ENCODE results near the gene MCAT.
A peak's percentile ranks its signal among the peaks of the same experiment; 100 is the strongest.

Gene MCAT

DNA sequence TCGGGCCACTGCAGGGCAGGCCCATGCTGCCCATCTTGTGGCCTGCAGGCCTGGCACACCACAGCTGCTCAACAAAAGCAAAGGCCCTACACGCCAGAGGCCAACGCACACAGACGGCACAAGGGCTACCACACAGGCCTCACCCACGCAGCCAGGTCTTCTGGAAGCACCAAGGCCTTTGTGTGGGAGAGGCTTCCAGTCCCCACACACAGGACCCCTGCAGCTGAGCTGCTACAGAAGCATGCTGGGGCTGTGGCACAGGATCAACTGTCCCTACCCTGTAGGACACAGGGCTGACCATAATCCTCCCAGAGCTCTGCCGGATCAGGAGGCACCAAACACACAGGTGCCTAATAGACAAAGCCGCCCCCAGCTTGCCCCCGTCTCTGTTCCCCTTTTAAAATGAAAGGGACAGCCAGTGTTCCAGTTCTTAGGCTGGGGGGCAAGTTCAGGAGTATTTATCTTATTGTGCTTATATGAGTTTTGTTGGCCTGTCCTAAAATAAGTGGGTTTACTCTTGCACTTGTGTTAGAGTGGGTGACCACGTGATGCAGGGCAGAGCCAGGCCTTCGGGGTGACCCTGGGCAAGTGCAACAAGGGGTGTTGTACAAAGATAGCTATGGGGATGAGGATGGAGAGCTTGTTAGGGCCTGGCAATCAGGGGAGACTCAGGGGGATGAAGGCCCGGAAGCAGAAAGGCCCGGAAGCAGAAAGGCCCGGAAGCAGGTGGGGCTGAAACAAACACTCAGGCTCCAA is 38.3 kb upstream of the MCAT start:
- no peak for DNase-seq (ENCODE audit: low read depth in 1 of 2, low spot score in 1 of 2)
- Histone ChIP-seq H3K27ac (replicated peaks) (no peak overlapping the region), H3K4me3 (replicated peaks; ENCODE audit: insufficient read depth, low read length) (no peak overlapping the region), H3K27me3 (ENCODE audit: insufficient read depth, poor library complexity, severe bottlenecking) (no peaks in the 10 kb centered on the region)
- peak; percentile 30; the same call in 1 of the 2 replicates for TF ChIP-seq POLR2AphosphoS5 (IDR thresholded peaks at IDR 0.05; ENCODE audit: low read depth)
- TF ChIP-seq, protein P1, sequence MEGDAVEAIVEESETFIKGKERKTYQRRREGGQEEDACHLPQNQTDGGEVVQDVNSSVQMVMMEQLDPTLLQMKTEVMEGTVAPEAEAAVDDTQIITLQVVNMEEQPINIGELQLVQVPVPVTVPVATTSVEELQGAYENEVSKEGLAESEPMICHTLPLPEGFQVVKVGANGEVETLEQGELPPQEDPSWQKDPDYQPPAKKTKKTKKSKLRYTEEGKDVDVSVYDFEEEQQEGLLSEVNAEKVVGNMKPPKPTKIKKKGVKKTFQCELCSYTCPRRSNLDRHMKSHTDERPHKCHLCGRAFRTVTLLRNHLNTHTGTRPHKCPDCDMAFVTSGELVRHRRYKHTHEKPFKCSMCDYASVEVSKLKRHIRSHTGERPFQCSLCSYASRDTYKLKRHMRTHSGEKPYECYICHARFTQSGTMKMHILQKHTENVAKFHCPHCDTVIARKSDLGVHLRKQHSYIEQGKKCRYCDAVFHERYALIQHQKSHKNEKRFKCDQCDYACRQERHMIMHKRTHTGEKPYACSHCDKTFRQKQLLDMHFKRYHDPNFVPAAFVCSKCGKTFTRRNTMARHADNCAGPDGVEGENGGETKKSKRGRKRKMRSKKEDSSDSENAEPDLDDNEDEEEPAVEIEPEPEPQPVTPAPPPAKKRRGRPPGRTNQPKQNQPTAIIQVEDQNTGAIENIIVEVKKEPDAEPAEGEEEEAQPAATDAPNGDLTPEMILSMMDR (IDR thresholded peaks at IDR 0.05; ENCODE audit: insufficient read depth, low read length) = no peak

DNA sequence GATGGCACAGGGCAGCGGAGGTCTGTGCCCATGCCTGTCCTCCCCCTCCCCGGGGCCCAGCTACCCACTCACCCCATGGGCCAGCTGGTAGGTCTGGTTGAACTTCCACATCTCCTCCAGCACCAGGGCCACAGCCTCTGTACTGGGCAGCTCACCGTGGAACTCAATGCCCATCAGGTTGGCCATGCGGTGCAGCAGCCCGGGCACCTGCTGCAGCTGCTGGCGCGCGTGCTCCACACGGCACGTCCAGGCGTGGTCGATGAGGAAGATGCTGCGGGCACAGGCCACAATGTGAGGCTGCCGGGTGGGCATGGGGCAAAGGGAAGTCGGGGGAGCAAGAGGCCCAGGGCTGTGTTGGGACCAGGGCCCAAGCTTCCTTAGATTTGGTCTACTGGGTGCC is 37.5 kb upstream of the MCAT start:
- no peaks in the 10 kb centered on the region for H3K27me3 ChIP-seq (ENCODE audit: insufficient read depth, poor library complexity, severe bottlenecking)
- TF ChIP-seq POLR2AphosphoS5 (IDR thresholded peaks at IDR 0.05; ENCODE audit: low read depth) (no peak), SPI1 (IDR thresholded peaks at IDR 0.05; ENCODE audit: borderline replicate concordance, low read depth) (no peak), GABPA (IDR thresholded peaks at IDR 0.05; ENCODE audit: low read depth) (no peak)
- TF ChIP-seq, protein P2, sequence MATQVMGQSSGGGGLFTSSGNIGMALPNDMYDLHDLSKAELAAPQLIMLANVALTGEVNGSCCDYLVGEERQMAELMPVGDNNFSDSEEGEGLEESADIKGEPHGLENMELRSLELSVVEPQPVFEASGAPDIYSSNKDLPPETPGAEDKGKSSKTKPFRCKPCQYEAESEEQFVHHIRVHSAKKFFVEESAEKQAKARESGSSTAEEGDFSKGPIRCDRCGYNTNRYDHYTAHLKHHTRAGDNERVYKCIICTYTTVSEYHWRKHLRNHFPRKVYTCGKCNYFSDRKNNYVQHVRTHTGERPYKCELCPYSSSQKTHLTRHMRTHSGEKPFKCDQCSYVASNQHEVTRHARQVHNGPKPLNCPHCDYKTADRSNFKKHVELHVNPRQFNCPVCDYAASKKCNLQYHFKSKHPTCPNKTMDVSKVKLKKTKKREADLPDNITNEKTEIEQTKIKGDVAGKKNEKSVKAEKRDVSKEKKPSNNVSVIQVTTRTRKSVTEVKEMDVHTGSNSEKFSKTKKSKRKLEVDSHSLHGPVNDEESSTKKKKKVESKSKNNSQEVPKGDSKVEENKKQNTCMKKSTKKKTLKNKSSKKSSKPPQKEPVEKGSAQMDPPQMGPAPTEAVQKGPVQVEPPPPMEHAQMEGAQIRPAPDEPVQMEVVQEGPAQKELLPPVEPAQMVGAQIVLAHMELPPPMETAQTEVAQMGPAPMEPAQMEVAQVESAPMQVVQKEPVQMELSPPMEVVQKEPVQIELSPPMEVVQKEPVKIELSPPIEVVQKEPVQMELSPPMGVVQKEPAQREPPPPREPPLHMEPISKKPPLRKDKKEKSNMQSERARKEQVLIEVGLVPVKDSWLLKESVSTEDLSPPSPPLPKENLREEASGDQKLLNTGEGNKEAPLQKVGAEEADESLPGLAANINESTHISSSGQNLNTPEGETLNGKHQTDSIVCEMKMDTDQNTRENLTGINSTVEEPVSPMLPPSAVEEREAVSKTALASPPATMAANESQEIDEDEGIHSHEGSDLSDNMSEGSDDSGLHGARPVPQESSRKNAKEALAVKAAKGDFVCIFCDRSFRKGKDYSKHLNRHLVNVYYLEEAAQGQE (IDR thresholded peaks at IDR 0.05; ENCODE audit: insufficient replicate concordance, low read depth) = no peak
- TF ChIP-seq, protein P1 (IDR thresholded peaks at IDR 0.05; ENCODE audit: insufficient read depth, low read length) = no peak
- DNase-seq (ENCODE audit: low read depth in 1 of 2, low spot score in 1 of 2) = no peak
- H3K4me3 ChIP-seq (replicated peaks; ENCODE audit: insufficient read depth, low read length) = no peak overlapping the region
- H3K27ac ChIP-seq (replicated peaks) = no peak overlapping the region

DNA sequence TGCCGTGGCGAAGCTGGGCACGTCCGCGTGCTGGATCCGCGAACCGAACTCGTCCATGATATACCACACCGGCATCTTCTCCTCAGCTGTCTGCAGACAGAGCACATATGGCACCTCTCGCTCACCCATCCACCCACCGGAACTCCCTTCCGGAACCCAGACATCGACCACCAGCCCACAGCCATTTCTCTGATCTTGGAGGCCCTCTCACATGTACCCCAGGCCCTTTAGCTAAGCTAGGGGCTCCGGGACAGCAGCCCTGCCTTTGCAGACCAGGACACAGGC is 36.7 kb upstream of the MCAT start:
- Histone ChIP-seq H3K4me3 (replicated peaks; ENCODE audit: insufficient read depth, low read length) (no peak overlapping the region), H3K27ac (replicated peaks) (no peak overlapping the region), H3K27me3 (ENCODE audit: insufficient read depth, poor library complexity, severe bottlenecking) (no peaks in the 10 kb centered on the region)
- TF ChIP-seq, protein P2 (IDR thresholded peaks at IDR 0.05; ENCODE audit: insufficient replicate concordance, low read depth) = no peak
- TF ChIP-seq POLR2AphosphoS5 (IDR thresholded peaks at IDR 0.05; ENCODE audit: low read depth) = 0 out of 2 replicates have a peak, but pooled peaks have one; percentile 32
- no peak for DNase-seq (ENCODE audit: low read depth in 1 of 2, low spot score in 1 of 2)

DNA sequence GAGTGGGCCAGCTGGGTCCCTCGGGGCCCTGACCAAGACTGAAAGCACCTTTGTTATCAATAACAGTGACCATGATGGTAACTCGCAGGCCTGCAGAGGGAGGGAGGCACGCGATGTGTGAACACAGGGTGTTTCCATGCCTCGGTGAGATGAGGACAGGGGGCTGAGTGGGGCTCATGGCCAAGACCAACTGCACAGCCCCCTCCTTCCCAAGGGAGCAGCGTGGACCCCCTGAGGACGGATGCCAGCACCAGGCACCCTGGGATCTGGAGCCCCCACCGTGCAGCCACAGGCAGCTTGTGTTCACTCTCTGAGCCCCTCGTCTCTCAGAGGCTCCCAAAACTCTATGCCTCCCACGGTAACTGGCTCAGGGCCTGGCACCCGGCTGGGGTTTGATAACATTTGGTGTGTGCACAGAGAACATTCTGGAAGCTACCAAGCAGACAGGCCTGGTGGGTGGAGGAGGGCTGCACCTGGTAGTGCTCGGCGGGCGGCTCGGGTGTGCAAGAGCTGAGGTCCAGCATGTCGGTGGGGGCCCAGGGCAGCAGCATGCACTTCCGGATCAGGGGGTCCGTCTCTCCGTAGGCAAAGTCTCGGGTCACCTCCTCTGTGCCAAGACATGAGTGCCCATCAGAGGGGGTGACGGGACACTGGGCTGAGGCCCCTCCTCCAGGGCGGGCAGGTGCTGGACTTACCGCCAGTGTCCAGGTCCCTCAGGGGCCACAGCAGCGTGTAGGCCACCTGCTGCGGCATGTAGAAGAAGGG is 36.1 kb upstream of the MCAT start:
- no peak for DNase-seq (ENCODE audit: low read depth in 1 of 2, low spot score in 1 of 2)
- Histone ChIP-seq H3K4me3 (replicated peaks; ENCODE audit: insufficient read depth, low read length) (no peak overlapping the region), H3K27ac (replicated peaks) (no peak overlapping the region), H3K27me3 (ENCODE audit: insufficient read depth, poor library complexity, severe bottlenecking) (no peaks in the 10 kb centered on the region)
- TF ChIP-seq POLR2AphosphoS5 (IDR thresholded peaks at IDR 0.05; ENCODE audit: low read depth) = no peak
- TF ChIP-seq SPI1 (IDR thresholded peaks at IDR 0.05; ENCODE audit: borderline replicate concordance, low read depth) = no peak
- TF ChIP-seq, protein P2 (IDR thresholded peaks at IDR 0.05; ENCODE audit: insufficient replicate concordance, low read depth) = no peak
- TF ChIP-seq, protein P1 (IDR thresholded peaks at IDR 0.05; ENCODE audit: insufficient read depth, low read length) = no peak
- TF ChIP-seq GABPA (IDR thresholded peaks at IDR 0.05; ENCODE audit: low read depth) = no peak

Data from HL-60 (cell line).